ENCODE data around the gene ODF2L. TPM values are rescaled to one million over a fixed set of nuclear protein-coding genes. Genes with fewer than 3 reads are reported as not detected.
"Not testable (repeated sequence)": the region's sequence is repeated elsewhere in the genome, so short reads cannot be mapped to it uniquely, and the experiment has no call there.

Gene ODF2L
- total RNA-seq, 1 experiment from 2014 or later: 22.7 TPM

- no peak for DNase-seq (ENCODE audit: low read depth)
Measured at GRCh38 chr1:86387916-86388627, 8.1 kb downstream of the ODF2L start.

- peak; percentile 5 for DNase-seq (ENCODE audit: low read depth)
Measured at GRCh38 chr1:86382878-86383277, 13.2 kb downstream of the ODF2L start.

- no peak for DNase-seq (ENCODE audit: low read depth)
Measured at GRCh38 chr1:86381223-86381622, 14.9 kb downstream of the ODF2L start.

GRCh38 chr1:86380257-86380861 is 15.8 kb downstream of the ODF2L start:
- DNase-seq (ENCODE audit: low read depth): peak; percentile 72

GRCh38 chr1:86378813-86379212 is 17.3 kb downstream of the ODF2L start:
- DNase-seq (ENCODE audit: low read depth): no peak

GRCh38 chr1:86377341-86377740 is 18.8 kb downstream of the ODF2L start:
- DNase-seq (ENCODE audit: low read depth): no peak

- DNase-seq (ENCODE audit: low read depth): no peak
Measured at GRCh38 chr1:86375688-86376087, 20.4 kb downstream of the ODF2L start.

- no peak for DNase-seq (ENCODE audit: low read depth)
Measured at GRCh38 chr1:86370601-86371022, 25.5 kb downstream of the ODF2L start.

- DNase-seq (ENCODE audit: low read depth): no peak
Measured at GRCh38 chr1:86365896-86366295, 30.2 kb downstream of the ODF2L start.

- DNase-seq (ENCODE audit: low read depth): no peak
Measured at GRCh38 chr1:86362807-86363206, 33.3 kb downstream of the ODF2L start.

GRCh38 chr1:86357796-86358195 is 38.3 kb downstream of the ODF2L start:
- no peak for DNase-seq (ENCODE audit: low read depth)

- no peak for DNase-seq (ENCODE audit: low read depth)
Measured at GRCh38 chr1:86356247-86356646, 39.9 kb downstream of the ODF2L start.

- peak; percentile 30 for DNase-seq (ENCODE audit: low read depth)
Measured at GRCh38 chr1:86352086-86352485, 44.0 kb downstream of the ODF2L start.

GRCh38 chr1:86350230-86350629 is 45.9 kb downstream of the ODF2L start:
- DNase-seq (ENCODE audit: low read depth): not testable (repeated sequence)

- DNase-seq (ENCODE audit: low read depth): no peak
Measured at GRCh38 chr1:86346388-86346787, 49.7 kb downstream of the ODF2L start.

- no peak for DNase-seq (ENCODE audit: low read depth)
Measured at GRCh38 chr1:86345042-86345441, 51.1 kb downstream of the ODF2L start.

- no peak for DNase-seq (ENCODE audit: low read depth)
Measured at GRCh38 chr1:86339906-86340305, 56.2 kb downstream of the ODF2L start.

GRCh38 chr1:86339014-86339812 is 56.9 kb downstream of the ODF2L start:
- DNase-seq (ENCODE audit: low read depth): no peak

- DNase-seq (ENCODE audit: low read depth): no peak
Measured at GRCh38 chr1:86335916-86336315, 60.2 kb downstream of the ODF2L start.

GRCh38 chr1:86325264-86325663 is 70.9 kb downstream of the ODF2L start:
- no peak for DNase-seq (ENCODE audit: low read depth)

- DNase-seq (ENCODE audit: low read depth): no peak
Measured at GRCh38 chr1:86324130-86324822, 71.8 kb downstream of the ODF2L start.

- DNase-seq (ENCODE audit: low read depth): no peak
Measured at GRCh38 chr1:86322241-86322640, 73.9 kb downstream of the ODF2L start.

Data from LHCN-M2 (cell line).